GM23338 (cell line): ENCODE data around the gene PTH. TPM values are rescaled to one million over a fixed set of nuclear protein-coding genes. Genes with fewer than 3 reads are reported as not detected.

Source experiments
- ATAC-seq: fragments of 200-7000 bp; cut with Tn5 transposase; 3 replicates; pipeline ENCODE4 v1.9.1; 2020
- DNase-seq: peaks from one replicate; pipeline ENCODE4 v3.0.0-alpha.2; 2015; ENCODE audit warnings: low spot score
- H2AFZ ChIP-seq: fragments of 200-600 bp; sonication (generic); 2 replicates; pipeline ENCODE4 v1.8.0; 2016; ENCODE audit warnings: antibody characterized with exemption, mild to moderate bottlenecking, moderate library complexity
- H3F3A ChIP-seq: fragments of 200-600 bp; sonication (generic); replicated peaks from 2 replicates; pipeline ENCODE4 v1.8.0; 2017; ENCODE audit warnings: antibody characterized with exemption, mixed run types, low read depth
- H3K27ac ChIP-seq: fragments of 200-600 bp; sonication (generic); 2 replicates; pipeline ENCODE4 v1.6.1; 2016; ENCODE audit warnings: low read depth
- H3K27me3 ChIP-seq: fragments of 200-600 bp; sonication (generic); 2 replicates; pipeline ENCODE4 v1.8.0; 2016; ENCODE audit warnings: mild to moderate bottlenecking, mixed run types, moderate library complexity; ENCODE audit not compliant: insufficient read depth
- H3K36me3 ChIP-seq: fragments of 200-600 bp; sonication (generic); 2 replicates; pipeline ENCODE4 v1.8.0; 2016; ENCODE audit warnings: mild to moderate bottlenecking; ENCODE audit not compliant: insufficient read depth
- H3K4me1 ChIP-seq: fragments of 200-600 bp; sonication (generic); 2 replicates; pipeline ENCODE4 v1.8.0; 2016; ENCODE audit warnings: mild to moderate bottlenecking, moderate library complexity; ENCODE audit not compliant: insufficient read depth
- H3K4me2 ChIP-seq: fragments of 200-600 bp; sonication (generic); 2 replicates; pipeline ENCODE4 v1.7.1; 2017; ENCODE audit warnings: mixed run types
- H3K4me3 ChIP-seq: fragments of 200-600 bp; sonication (generic); 2 replicates; pipeline ENCODE4 v1.6.1; 2016; ENCODE audit warnings: mixed run types
- H3K79me2 ChIP-seq: fragments of 200-600 bp; sonication (generic); replicated peaks from 2 replicates; pipeline ENCODE4 v1.8.0; 2017; ENCODE audit warnings: mild to moderate bottlenecking; ENCODE audit not compliant: insufficient read depth
- H3K9me2 ChIP-seq: fragments of 200-600 bp; sonication (generic); 2 replicates; pipeline ENCODE4 v1.8.0; 2017; ENCODE audit not compliant: insufficient read depth
- H4K20me1 ChIP-seq: fragments of 200-600 bp; sonication (generic); replicated peaks from 2 replicates; pipeline ENCODE4 v1.8.0; 2017; ENCODE audit warnings: mild to moderate bottlenecking; ENCODE audit not compliant: insufficient read depth
- H3K27ac Mint-ChIP-seq: 2 replicates; pipeline ENCODE4 v1.8.0; 2020; ENCODE audit warnings: inconsistent platforms, mild to moderate bottlenecking, moderate library complexity, mixed read lengths
- H3K27me3 Mint-ChIP-seq: 3 replicates; pipeline ENCODE4 v1.8.0; 2022; ENCODE audit warnings: low read depth, mild to moderate bottlenecking, moderate library complexity, mixed read lengths, inconsistent platforms; ENCODE audit not compliant: insufficient read depth, poor library complexity
- H3K36me3 Mint-ChIP-seq: 3 replicates; pipeline ENCODE4 v1.8.0; 2021; ENCODE audit warnings: low read depth, mild to moderate bottlenecking, inconsistent platforms, moderate library complexity, mixed read lengths
- H3K4me1 Mint-ChIP-seq: 3 replicates; pipeline ENCODE4 v1.8.0; 2020; ENCODE audit warnings: mild to moderate bottlenecking, inconsistent platforms, mixed read lengths
- H3K4me3 Mint-ChIP-seq: 3 replicates; pipeline ENCODE4 v1.8.0; 2021; ENCODE audit warnings: moderate library complexity, mild to moderate bottlenecking, inconsistent platforms, mixed read lengths
- H3K9me3 Mint-ChIP-seq: 3 replicates; pipeline ENCODE4 v1.8.0; 2020; ENCODE audit warnings: moderate library complexity, mild to moderate bottlenecking, inconsistent platforms, mixed read lengths
- CREB1 ChIP-seq: fragments of 250-450 bp; sonication (Bioruptor Pico); IDR thresholded peaks from 2 replicates; pipeline ENCODE4 v1.5.0; 2020; ENCODE audit warnings: low read depth, mild to moderate bottlenecking, moderate library complexity
- EZH2 ChIP-seq: fragments of 200-600 bp; sonication (generic); IDR thresholded peaks from one replicate; pipeline ENCODE4 v1.8.0; 2017; ENCODE audit warnings: antibody characterized with exemption, mild to moderate bottlenecking, low read depth; ENCODE audit not compliant: unreplicated experiment
- EZH2phosphoT487 ChIP-seq: fragments of 200-600 bp; sonication (generic); IDR thresholded peaks from one replicate; pipeline ENCODE4 v1.8.1; 2018; ENCODE audit warnings: antibody characterized with exemption; ENCODE audit not compliant: unreplicated experiment
- JUNB ChIP-seq: IDR thresholded peaks from one replicate; pipeline ENCODE4 v1.6.1; 2016; ENCODE audit warnings: antibody characterized with exemption; ENCODE audit not compliant: unreplicated experiment
- NANOG ChIP-seq: IDR thresholded peaks from 2 replicates; pipeline ENCODE4 v1.6.1; 2016; ENCODE audit warnings: antibody characterized with exemption, borderline replicate concordance
- POLR2AphosphoS5 ChIP-seq: IDR thresholded peaks from 2 replicates; pipeline ENCODE4 v1.6.1; 2016; ENCODE audit warnings: antibody characterized with exemption, low read depth
- REST ChIP-seq: IDR thresholded peaks from one replicate; pipeline ENCODE4 v1.6.1; 2018; ENCODE audit warnings: antibody characterized with exemption; ENCODE audit not compliant: unreplicated experiment
- STAT1 ChIP-seq: IDR thresholded peaks from one replicate; pipeline ENCODE4 v1.6.1; 2016; ENCODE audit warnings: antibody characterized with exemption; ENCODE audit not compliant: unreplicated experiment
- ZNF114 ChIP-seq: fragments of 250-450 bp; sonication (Bioruptor Pico); IDR thresholded peaks from 2 replicates; pipeline ENCODE4 v1.5.0; 2020; ENCODE audit warnings: mild to moderate bottlenecking, moderate library complexity
- ZNF331 ChIP-seq: fragments of 250-450 bp; sonication (Bioruptor Pico); IDR thresholded peaks from 2 replicates; pipeline ENCODE4 v1.5.0; 2020; ENCODE audit warnings: low read depth, mild to moderate bottlenecking, moderate library complexity
- polyA plus RNA-seq: library from polyadenylated mRNA; unstranded; fragments of >200 nt; fragmentation: Nextera tagmentation; extraction: Ambion mirVana; gene quantifications from 2 replicates; pipeline ENCODE4 v1.2.1, GENCODE V29; 2016
- total RNA-seq: library from RNA; depleted of rRNA; stranded (reverse); fragments of >200 nt; shearing (Covaris generic); gene quantifications from 2 replicates; pipeline ENCODE4 v1.2.3, GENCODE V29; 2014
- TF ChIP-seq, protein P1 (sequence below), 2 experiments: fragments of 200-600 bp in 1 of 2; sonication (generic) in 1 of 2; conservative IDR thresholded peaks; 2 replicates each; pipeline versions ENCODE4 v1.5.1 to v1.6.1; 2016 to 2017; ENCODE audit warnings: antibody characterized with exemption in 2 of 2, low read depth in 2 of 2, mild to moderate bottlenecking in 2 of 2, moderate library complexity in 1 of 2
- TF ChIP-seq, protein P2 (sequence below): IDR thresholded peaks from 2 replicates; pipeline ENCODE4 v1.6.1; 2016; ENCODE audit warnings: antibody characterized with exemption

The PTH gene
- total and polyA plus RNA-seq, 2 experiments from 2014 or later = not detected

DNA sequence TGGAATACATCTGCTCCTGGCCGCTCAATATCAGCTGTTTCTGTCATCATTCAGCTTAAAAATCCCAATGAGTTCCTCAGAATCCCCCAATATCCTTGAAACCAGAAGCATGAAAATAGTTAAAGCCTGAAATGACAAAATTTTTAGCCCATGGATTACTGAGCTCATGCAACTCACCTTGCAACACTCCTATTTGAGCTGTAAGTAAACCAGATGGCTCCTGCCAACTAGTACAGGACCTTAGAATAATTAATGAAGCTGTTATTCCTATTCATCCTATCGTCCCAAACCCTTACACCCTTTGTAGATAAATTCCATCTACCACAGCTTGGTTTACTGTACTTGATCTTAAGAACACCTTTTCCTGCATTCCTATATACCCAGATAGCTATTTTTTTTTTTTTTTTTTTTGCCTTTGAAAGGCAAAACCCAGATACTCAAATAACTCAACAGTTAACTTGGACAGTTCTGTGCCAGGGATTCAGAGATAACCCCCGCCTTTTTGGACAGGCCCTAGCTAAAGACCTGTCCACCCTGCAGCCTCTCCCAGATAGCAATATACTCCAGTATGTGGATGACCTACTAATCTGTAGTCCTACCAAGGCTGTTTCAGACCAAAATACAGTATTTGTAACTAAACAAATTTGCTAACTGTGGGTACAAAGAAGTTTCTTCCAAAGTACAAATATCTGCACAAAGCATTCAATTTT, 22.6 kb downstream of the PTH start (continued):
- TF ChIP-seq ZNF331 (CRISPR knock-in tag) (no peak), REST (no peak), ZNF114 (no peak)

GRCh38 chr11:13468750-13469149, 27.0 kb downstream of the PTH start:
- H3K27ac ChIP-seq = no peak overlapping the region
- no peaks in the 10 kb centered on the region for H3K36me3 Mint-ChIP-seq
- H3K27ac Mint-ChIP-seq = no peak overlapping the region
- ATAC-seq (no peak), DNase-seq (no peak)
- H3K27me3 ChIP-seq = no peaks in the 10 kb centered on the region
- no peaks in the 10 kb centered on the region for H3F3A ChIP-seq
- H3K4me2 ChIP-seq = no peak overlapping the region
- peaks cover 28% of the 10 kb centered on the region for H3K4me1 ChIP-seq
- H3K79me2 ChIP-seq = no peaks in the 10 kb centered on the region
- H3K9me2 ChIP-seq = no peaks in the 10 kb centered on the region
- no peaks in the 10 kb centered on the region for H4K20me1 ChIP-seq
- H3K4me3 ChIP-seq = no peak overlapping the region
- peaks cover 30% of the 10 kb centered on the region for H3K4me1 Mint-ChIP-seq
- H2AFZ ChIP-seq = peak overlapping the region; percentile 59; the same call in 1 of the 2 replicates
- no peaks in the 10 kb centered on the region; the same call in 2 of the 3 replicates for H3K9me3 Mint-ChIP-seq
- H3K36me3 ChIP-seq = no peaks in the 10 kb centered on the region
- H3K27me3 Mint-ChIP-seq = peaks cover 5% of the 10 kb centered on the region
- H3K4me3 Mint-ChIP-seq = no peak overlapping the region
- TF ChIP-seq ZNF114 (no peak), JUNB (no peak), CREB1 (no peak), EZH2 (no peak), EZH2phosphoT487 (no peak), REST (no peak), ZNF331 (CRISPR knock-in tag) (no peak), NANOG (no peak), POLR2AphosphoS5 (no peak), STAT1 (no peak)
- TF ChIP-seq, protein P1, sequence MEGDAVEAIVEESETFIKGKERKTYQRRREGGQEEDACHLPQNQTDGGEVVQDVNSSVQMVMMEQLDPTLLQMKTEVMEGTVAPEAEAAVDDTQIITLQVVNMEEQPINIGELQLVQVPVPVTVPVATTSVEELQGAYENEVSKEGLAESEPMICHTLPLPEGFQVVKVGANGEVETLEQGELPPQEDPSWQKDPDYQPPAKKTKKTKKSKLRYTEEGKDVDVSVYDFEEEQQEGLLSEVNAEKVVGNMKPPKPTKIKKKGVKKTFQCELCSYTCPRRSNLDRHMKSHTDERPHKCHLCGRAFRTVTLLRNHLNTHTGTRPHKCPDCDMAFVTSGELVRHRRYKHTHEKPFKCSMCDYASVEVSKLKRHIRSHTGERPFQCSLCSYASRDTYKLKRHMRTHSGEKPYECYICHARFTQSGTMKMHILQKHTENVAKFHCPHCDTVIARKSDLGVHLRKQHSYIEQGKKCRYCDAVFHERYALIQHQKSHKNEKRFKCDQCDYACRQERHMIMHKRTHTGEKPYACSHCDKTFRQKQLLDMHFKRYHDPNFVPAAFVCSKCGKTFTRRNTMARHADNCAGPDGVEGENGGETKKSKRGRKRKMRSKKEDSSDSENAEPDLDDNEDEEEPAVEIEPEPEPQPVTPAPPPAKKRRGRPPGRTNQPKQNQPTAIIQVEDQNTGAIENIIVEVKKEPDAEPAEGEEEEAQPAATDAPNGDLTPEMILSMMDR (conservative IDR thresholded peaks at IDR 0.05; ENCODE audit: low read depth in 2 of 2) = no peak
- TF ChIP-seq, protein P2, sequence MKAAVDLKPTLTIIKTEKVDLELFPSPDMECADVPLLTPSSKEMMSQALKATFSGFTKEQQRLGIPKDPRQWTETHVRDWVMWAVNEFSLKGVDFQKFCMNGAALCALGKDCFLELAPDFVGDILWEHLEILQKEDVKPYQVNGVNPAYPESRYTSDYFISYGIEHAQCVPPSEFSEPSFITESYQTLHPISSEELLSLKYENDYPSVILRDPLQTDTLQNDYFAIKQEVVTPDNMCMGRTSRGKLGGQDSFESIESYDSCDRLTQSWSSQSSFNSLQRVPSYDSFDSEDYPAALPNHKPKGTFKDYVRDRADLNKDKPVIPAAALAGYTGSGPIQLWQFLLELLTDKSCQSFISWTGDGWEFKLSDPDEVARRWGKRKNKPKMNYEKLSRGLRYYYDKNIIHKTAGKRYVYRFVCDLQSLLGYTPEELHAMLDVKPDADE = no peak
